GM12878 (cell line): Measurements from ENCODE around the gene TRIM25. TPM values are rescaled to one million over a fixed set of nuclear protein-coding genes. Genes with fewer than 3 reads are reported as not detected.

Experiments
- ASH2L ChIP-seq: fragments of 300-600, 200-600 bp; sonication (generic); IDR thresholded peaks from 2 replicates; pipeline ENCODE4 v1.6.1; 2017; ENCODE audit warnings: low read depth, mild to moderate bottlenecking, borderline replicate concordance
- CTCF ChIP-seq, 3 experiments: IDR thresholded peaks in 2 of 3; conservative IDR thresholded peaks in 1 of 3; 2 replicates each; pipeline ENCODE4 v1.5.1; 2011; ENCODE audit warnings: low read depth in 3 of 3, low read length in 3 of 3, mild to moderate bottlenecking in 3 of 3, control low read depth in 2 of 3, moderate library complexity in 2 of 3, inconsistent platforms in 1 of 3, mixed read lengths in 1 of 3; ENCODE audit not compliant: control insufficient read depth in 2 of 3, insufficient read depth in 1 of 3; ENCODE audit errors: extremely low read depth in 1 of 3
- E2F4 ChIP-seq: IDR thresholded peaks from 2 replicates; pipeline ENCODE4 v1.6.1; 2012; ENCODE audit warnings: low read depth, low read length, improper control_type of control experiment
- EZH2 ChIP-seq: IDR thresholded peaks from 2 replicates; pipeline ENCODE4 v1.6.1; 2012; ENCODE audit warnings: low read depth, mild to moderate bottlenecking, control low read depth, inconsistent platforms, low read length, borderline replicate concordance; ENCODE audit not compliant: control insufficient read depth
- HDAC6 ChIP-seq: fragments of 200-600 bp; sonication (generic); IDR thresholded peaks from one replicate; pipeline ENCODE4 v1.8.0; 2017; ENCODE audit warnings: antibody characterized with exemption; ENCODE audit not compliant: unreplicated experiment
- IKZF1 ChIP-seq: fragments of 450-650 bp; conservative IDR thresholded peaks from 2 replicates; pipeline ENCODE4 v1.6.1; 2017; ENCODE audit warnings: antibody characterized with exemption, mild to moderate bottlenecking
- IKZF2 ChIP-seq, 2 experiments: fragments of 450-650 bp; IDR thresholded peaks; 2 replicates each; pipeline ENCODE4 v1.6.1; 2017; ENCODE audit warnings: mild to moderate bottlenecking in 2 of 2, moderate library complexity in 2 of 2
- JUND ChIP-seq: IDR thresholded peaks from 2 replicates; pipeline ENCODE4 v1.6.1; 2012; ENCODE audit warnings: low read depth, mild to moderate bottlenecking, low read length, improper control_type of control experiment, moderate library complexity
- MEF2B ChIP-seq: fragments of 450-650 bp; IDR thresholded peaks from 2 replicates; pipeline ENCODE4 v1.6.1; 2018; ENCODE audit warnings: mild to moderate bottlenecking, moderate library complexity; ENCODE audit not compliant: partially characterized antibody, poor library complexity, severe bottlenecking
- NFYA ChIP-seq: IDR thresholded peaks from 2 replicates; pipeline ENCODE4 v1.6.1; 2011; ENCODE audit warnings: low read depth, mild to moderate bottlenecking, low read length, improper control_type of control experiment, borderline replicate concordance
- RAD51 ChIP-seq: fragments of 450-650 bp; IDR thresholded peaks from 2 replicates; pipeline ENCODE4 v1.6.1; 2016; ENCODE audit warnings: moderate library complexity, mild to moderate bottlenecking, inconsistent platforms
- ZNF207 ChIP-seq: fragments of 450-650 bp; IDR thresholded peaks from 2 replicates; pipeline ENCODE4 v1.6.1; 2014; ENCODE audit warnings: antibody characterized with exemption, mild to moderate bottlenecking, borderline replicate concordance
- polyA plus RNA-seq, 11 experiments: library from polyadenylated mRNA; depleted of rRNA in 4 of 11; unstranded in 6 of 11; stranded (reverse) in 5 of 11; fragments of >200 nt; fragmentation: Nextera tagmentation in 4 of 11; fragmentation: Illumina TruSeq in 1 of 11; extraction: Ambion mirVana in 4 of 11; extraction: Trizol in 1 of 11; gene quantifications; 1 replicate in 1 of 11; 2 replicates in 10 of 11; pipeline versions ENCODE4 v1.2.1 to v1.2.3, GENCODE V29; 2011 to 2016; ENCODE audit warnings: inconsistent platforms in 2 of 11, missing spikeins in 2 of 11, low read depth in 1 of 11
- total RNA-seq, 4 experiments: library from RNA; depleted of rRNA in 3 of 4; stranded (reverse); fragments of >200 nt in 3 of 4; fragmentation: Illumina TruSeq in 1 of 4; extraction: Trizol in 1 of 4; gene quantifications; 2 replicates each; pipeline versions ENCODE4 v1.2.1 to v1.2.3, GENCODE V29; 2013 to 2021
- TF ChIP-seq, protein P1 (sequence below): fragments of 450-650 bp; IDR thresholded peaks from 2 replicates; pipeline ENCODE4 v1.6.1; 2017; ENCODE audit warnings: mild to moderate bottlenecking, moderate library complexity

Gene TRIM25
- total and polyA plus RNA-seq, 10 of the 15 experiments (the other 5 are each of a cell fraction or from before 2014, with no cell fraction given): 10.5 to 123 (median 51.3) TPM

- TF ChIP-seq CTCF (IDR thresholded peaks at IDR 0.05 in 2 of 3, conservative IDR thresholded peaks at IDR 0.05 in 1 of 3; ENCODE audit: control insufficient read depth in 2 of 3, extremely low read depth in 1 of 3, insufficient read depth in 1 of 3, low read depth in 3 of 3, low read length in 3 of 3): 0 out of 6 replicates have a peak, but pooled peaks of 2 of the 3 experiments have one; percentile 17 to 25
- no peak for TF ChIP-seq MEF2B
- TF ChIP-seq, protein P1, sequence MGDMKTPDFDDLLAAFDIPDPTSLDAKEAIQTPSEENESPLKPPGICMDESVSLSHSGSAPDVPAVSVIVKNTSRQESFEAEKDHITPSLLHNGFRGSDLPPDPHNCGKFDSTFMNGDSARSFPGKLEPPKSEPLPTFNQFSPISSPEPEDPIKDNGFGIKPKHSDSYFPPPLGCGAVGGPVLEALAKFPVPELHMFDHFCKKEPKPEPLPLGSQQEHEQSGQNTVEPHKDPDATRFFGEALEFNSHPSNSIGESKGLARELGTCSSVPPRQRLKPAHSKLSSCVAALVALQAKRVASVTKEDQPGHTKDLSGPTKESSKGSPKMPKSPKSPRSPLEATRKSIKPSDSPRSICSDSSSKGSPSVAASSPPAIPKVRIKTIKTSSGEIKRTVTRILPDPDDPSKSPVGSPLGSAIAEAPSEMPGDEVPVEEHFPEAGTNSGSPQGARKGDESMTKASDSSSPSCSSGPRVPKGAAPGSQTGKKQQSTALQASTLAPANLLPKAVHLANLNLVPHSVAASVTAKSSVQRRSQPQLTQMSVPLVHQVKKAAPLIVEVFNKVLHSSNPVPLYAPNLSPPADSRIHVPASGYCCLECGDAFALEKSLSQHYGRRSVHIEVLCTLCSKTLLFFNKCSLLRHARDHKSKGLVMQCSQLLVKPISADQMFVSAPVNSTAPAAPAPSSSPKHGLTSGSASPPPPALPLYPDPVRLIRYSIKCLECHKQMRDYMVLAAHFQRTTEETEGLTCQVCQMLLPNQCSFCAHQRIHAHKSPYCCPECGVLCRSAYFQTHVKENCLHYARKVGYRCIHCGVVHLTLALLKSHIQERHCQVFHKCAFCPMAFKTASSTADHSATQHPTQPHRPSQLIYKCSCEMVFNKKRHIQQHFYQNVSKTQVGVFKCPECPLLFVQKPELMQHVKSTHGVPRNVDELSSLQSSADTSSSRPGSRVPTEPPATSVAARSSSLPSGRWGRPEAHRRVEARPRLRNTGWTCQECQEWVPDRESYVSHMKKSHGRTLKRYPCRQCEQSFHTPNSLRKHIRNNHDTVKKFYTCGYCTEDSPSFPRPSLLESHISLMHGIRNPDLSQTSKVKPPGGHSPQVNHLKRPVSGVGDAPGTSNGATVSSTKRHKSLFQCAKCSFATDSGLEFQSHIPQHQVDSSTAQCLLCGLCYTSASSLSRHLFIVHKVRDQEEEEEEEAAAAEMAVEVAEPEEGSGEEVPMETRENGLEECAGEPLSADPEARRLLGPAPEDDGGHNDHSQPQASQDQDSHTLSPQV: no peak
- no peak for TF ChIP-seq IKZF1
- no peak for TF ChIP-seq JUND
- TF ChIP-seq HDAC6: no peak
- no peak for TF ChIP-seq ZNF207
- no peak for TF ChIP-seq IKZF2 (IDR thresholded peaks at IDR 0.05)
- TF ChIP-seq ASH2L: no peak
- no peak for TF ChIP-seq NFYA
- no peak for TF ChIP-seq RAD51
- TF ChIP-seq E2F4: no peak
- no peak for TF ChIP-seq EZH2
These were observed 22.1 kb downstream of the TRIM25 start (continued) for GRCh38 chr17:56891751-56892150.
